Urothelium cell line (cell line): ENCODE data around the gene CHAMP1.
"Not testable (repeated sequence)": the region's sequence is repeated elsewhere in the genome, so short reads cannot be mapped to it uniquely, and the experiment has no call there.

Experiments used
- DNase-seq: peaks from one replicate; pipeline ENCODE4 v3.0.0; 2011; ENCODE audit warnings: low spot score, mixed read lengths
- FAIRE-seq: peaks from 2 replicates; lab custom pipeline; 2011; peaks lifted over from hg19 to GRCh38; lab: Jason Lieb, UNC

CHAMP1 gene

DNA sequence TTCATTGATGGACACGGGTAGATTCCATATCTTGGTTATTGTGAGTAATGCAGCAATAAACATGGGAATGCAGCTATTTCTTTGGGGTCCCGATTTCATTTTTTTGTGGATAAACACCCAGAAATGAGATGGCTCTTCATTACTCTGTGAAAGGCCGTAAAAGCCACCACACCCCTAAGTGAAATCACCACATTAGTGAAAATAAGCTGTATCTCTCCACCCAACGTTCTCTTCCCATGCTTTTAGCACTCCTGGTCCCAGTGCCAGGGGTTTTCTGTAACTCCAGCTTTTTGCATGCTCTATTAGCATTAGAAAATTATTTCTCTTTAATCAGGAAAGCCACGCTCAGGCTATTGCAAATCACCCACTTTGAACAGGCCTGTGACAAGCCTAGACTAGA lies 15.8 kb downstream of the CHAMP1 start:
- FAIRE-seq: no peak
- DNase-seq: no peak

DNA sequence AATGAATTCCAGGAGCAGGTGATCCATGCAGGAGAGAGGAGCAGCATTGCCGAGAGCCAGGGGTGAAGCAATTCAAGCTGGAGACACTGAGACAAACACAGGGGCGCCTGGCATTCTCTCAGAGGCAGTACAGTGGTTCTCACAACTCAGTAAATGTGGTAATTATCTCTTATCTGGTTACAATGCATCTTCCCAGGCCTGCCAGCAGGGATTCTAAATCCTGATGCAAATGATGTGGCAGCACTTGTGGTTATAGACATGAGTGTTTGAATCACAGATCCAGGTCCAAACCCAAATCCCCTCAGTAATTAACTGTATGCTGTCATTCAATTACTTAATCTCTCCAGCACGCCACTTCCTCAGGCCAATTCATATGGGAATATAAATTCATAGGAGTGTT lies 19.6 kb downstream of the CHAMP1 start:
- FAIRE-seq: not testable (repeated sequence)

DNA sequence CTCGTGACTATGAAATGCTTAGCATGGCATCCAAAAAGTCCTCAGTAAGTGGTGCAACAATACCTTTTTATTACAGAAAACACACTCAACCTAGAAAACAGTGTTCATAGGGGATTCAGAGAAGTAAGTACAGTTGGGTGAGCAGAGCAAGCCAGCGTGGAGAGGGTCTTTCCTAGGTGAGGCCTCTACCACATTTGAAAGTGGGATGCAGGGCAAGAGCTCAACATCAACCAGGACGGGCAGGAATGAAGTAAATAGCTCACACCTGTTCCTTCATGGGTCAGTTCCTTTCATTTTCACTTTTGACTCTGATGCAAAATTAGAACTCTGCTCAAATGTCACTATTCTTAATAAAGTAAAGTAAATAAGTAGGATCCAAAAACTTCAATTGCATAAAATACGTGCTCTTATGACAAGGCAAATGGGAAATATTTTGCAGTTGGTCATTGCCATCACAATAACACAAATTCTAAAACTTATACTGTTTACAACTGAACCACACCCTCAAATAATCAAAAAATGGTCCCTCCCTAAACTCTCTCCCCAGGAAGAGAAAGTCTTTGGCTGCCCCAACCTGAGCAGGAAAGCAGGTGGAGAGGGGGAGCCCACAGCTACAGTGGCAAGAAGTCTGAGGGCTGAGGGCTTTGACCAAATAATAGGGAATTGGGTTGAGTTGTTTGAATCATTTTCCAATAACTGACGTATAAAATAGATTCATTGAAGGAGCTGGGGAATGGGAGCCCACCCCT lies 20.2 kb downstream of the CHAMP1 start:
- FAIRE-seq: no peak
- no peak for DNase-seq

More for the DNA sequence above, 19.6 kb downstream of the CHAMP1 start:
- not testable (repeated sequence) for DNase-seq

DNA sequence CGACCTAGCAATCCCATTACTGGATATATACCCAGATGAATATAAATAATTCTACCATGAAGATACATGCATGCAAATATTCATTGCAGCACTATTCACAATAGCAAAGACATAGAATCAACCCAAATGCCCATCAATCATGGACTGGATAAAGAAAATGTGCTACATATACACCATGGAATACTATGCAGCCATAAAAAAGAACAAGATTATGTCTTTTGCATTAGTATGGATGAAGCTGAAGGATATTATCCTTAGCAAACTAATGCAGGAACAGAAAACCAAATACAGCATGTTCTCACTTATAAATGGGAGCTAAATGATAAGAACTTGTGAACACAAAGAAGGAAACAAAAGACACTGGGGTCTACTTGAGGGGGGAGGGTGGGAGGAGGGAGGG lies 22.2 kb downstream of the CHAMP1 start:
- not testable (repeated sequence) for DNase-seq, FAIRE-seq

DNA sequence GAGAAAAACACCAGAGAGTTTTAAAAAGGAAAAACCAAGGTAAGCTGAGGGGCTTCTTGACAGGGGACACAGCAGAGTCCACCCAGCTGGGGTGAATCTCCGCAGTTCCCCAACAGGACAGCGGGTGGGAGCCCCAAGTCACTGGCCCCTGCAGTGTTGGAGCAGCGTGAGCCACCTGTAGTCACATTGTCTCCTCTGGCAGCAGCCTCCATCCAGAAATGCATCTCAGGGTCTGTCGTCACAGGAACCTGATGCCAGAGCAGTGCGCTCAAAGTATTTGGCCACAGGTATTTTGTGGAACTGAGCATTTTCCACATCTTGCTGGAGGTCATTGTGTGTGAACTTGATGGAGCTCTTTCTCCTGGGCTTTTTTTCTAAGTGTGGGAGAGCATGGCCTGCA lies 24.7 kb downstream of the CHAMP1 start:
- DNase-seq (no peak), FAIRE-seq (no peak)

DNA sequence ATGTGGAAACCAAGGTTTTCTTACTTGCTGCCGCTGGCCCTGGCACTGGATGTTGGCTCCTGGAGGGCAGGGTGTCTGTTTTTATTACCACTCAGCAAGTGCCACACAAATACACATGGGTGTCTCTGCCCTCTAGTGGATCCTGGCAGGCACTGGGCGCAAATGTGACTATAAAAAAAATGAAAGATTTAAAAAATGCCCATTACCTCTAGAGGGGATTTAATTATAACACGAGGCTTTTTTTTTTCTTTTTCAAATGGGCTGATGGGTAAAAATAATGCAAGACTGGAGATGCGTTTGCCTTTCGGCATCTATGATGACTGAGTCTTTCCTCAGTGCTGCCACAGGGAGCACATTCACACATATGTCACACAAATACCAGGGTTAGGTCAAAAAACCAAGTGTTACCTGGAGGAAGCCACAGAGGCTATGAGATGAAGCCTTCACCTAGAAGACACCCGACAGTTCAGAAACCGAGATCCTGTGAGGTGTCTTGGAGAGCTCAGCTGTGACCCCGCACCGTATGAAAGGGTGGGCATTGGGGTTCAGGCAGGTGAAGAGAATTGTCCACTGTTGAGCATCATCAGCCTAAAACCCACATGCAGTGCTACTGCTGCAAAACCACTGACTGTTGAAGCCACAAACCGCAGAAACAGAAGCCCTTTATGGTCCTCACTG lies 25.7 kb downstream of the CHAMP1 start:
- peak; percentile 67 for DNase-seq
- no peak for FAIRE-seq

DNA sequence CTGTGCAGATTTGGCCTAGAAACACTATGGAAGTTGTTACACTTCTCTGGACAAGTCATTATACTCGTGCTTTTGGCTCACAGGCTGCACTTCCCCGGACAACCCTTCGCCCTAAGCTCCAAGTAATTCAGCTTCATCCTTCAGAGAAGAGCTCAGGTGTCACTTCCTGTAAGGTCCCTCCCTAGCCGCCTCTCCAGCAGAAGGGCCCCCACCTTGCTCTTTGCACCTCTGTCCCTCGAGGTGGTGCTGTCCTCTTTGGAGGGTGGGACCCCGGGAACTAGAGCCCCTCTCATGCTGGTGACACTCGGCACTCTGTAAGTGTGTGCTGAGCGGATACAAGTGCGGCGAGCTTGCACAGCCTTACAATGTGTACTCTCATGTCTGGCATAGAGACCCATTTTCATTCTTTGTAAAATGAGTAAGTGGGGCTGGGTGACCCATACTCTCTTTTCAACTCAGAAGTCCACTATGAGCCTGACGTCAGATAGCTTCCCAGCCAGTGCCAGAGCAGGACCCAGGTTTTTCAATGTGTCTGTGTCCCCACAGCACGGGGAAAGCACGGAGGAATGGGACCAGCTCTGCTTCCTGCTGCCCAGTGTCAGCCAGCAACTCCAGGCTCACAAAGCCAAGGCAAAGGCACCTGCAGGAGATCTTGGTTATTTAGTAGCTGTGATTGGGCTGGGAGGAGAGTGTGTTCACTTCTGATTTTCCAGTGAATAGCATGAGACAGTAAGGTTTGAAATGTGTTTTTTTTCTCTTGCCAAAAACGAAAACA lies 26.9 kb downstream of the CHAMP1 start:
- DNase-seq (no peak), FAIRE-seq (no peak)

DNA sequence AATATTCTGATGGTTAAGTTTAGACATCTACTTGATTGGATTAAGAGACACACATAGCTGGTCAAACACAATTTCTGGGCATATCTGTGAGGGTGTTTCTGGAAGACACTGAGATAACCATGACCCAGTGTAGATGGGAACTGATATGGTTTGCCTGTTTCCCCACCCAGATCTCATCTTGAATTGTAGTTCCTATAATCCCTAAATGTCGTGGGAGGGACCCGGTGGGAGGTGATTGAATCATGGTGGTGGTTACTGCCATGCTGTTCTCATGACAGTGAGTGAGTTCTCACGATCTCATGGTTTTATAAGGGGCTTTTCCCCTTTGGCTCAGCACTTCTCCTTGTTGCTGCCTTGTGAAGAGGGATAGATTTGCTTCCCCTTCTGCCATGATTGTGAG lies 33.0 kb downstream of the CHAMP1 start:
- not testable (repeated sequence) for FAIRE-seq, DNase-seq

DNA sequence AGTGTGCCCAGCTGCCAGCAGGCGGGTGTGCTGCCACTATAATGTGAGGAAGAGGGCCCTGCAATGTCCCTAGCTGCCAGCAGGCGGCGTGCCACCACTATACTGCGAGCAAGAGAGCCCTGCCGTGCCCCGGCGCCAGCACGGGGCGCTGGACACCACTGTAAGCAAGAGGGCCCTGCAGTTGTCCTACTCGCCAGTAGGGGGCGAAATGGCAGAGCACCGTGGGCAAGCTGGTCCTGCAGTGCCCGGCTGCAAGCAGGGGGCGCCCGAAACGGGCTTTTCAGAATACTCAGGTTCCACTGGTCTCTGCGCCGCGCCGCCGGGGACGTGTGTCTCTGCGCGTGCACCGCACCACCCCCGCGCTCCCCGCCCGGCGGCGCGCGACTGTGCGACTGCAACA lies 38.5 kb downstream of the CHAMP1 start:
- not testable (repeated sequence) for FAIRE-seq
- DNase-seq: peak; percentile 30

DNA sequence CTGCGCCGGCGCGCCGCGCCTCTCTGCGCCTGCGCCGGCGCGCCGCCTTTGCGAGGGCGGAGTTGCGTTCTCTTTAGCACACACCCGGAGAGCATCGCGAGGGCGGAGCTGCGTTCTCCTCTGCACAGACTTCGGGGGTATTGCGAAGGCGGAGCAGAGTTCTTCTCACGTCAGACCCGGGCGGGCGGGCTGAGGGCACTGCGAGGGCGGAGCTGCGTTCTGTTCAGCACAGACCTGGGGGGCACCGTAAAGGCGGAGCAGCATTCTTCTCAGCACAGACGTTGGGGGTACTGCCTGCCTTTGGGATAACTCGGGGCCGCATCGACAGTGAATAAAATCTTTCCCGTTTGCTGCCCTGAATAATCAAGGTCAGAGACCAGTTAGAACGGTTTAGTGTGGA lies 39.1 kb downstream of the CHAMP1 start:
- not testable (repeated sequence) for FAIRE-seq, DNase-seq
